OCI-M2 (cell line): ENCODE results near the gene FBXL16.

Experiments used
- DNase-seq: peaks from one replicate; lab custom pipeline; 2025; ENCODE audit not compliant: unreplicated experiment; lab: John Stamatoyannopoulos, UW

The FBXL16 gene

DNA sequence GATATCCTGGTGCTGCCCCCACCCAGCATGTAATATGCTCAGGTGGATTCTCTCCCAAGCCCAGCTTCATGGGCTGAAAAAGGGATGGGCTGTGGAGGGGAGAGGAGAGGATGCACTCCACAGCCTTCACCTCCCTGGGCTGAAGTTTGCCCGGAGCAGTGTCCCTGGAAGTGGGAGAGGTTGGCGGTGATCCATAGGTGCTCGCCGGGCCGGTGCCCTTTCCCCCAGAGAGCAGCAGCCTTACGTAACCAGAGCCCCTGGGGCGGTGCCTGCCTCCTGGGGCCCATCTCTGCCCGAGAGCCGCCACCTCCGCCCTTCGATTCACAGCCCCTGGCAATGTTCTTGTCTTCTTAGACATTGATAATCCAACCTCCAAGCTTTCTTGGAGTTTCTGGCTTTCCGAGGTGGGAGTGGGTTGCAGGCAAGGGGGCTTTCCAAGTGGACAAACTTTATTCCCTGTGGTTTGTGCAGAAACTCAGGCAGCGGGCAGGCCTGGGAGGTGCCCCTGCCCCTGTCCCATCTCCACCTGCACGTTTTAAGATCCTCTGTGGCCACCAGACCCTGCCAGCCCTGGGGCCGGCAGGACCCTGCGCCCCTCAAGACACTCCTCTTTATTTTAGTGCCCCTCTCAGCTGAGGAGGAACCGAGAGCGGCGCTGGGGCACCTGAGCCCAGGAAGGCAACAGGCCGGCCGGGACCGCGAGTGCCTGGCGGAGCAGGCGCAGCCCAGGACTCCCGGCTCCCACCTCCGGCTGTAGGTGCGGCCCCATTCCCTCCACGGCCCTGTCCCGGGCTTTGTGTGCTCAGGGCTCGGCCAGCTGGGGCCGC is 59.5 kb downstream of the FBXL16 start:
- DNase-seq: no peak

DNA sequence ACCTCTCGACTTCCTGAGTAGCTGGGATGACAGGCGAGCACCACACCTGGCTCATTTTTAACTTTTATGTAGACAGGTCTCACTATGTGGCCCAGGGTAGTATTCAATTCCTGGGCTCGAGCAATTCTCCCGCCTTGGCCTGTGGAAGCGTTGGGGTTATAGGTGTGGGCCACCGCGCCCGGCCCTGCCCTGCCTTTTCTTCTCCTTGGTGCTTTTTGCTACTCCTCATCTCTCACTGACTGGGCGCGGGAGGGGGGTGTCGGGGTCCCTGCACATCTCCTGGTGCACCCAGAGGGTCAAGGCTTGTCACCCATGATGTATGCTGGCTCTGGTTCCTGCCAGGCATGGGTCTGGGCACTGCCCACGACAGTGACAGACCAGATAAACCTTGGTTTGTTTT is 61.0 kb downstream of the FBXL16 start:
- no peak for DNase-seq

DNA sequence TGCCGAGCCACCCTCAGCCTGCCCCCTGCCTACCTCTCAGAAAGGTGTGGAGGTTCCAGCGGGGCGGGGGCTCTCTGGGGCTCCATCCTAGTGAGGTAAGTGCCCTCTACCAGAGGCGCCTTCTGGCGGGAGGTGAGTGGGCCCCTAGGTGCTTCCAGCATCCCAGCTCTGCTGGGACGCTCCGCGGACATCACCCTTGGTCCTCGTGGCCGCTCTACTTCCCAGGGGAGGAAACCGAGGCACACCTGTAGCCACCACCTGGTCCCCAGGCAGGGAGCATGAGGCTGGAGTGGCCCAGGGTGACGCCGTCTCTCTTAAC is 62.6 kb downstream of the FBXL16 start:
- no peak for DNase-seq
